Bronchial epithelial cell (primary cell): ENCODE data around the gene SUPT5H. TPM values are rescaled to one million over a fixed set of nuclear protein-coding genes. Genes with fewer than 3 reads are reported as not detected.
A peak's percentile ranks its signal among the peaks of the same experiment; 100 is the strongest.

ENCODE experiments used
- DNase-seq: peaks from one replicate; pipeline ENCODE4 v3.0.0-alpha.2; 2010; ENCODE audit warnings: low read depth
- FAIRE-seq: peaks from 2 replicates; lab custom pipeline; 2011; peaks lifted over from hg19 to GRCh38; lab: Jason Lieb, UNC
- H3K27me3 ChIP-seq: 2 replicates; pipeline ENCODE4 v1.5.1; 2011; ENCODE audit warnings: low read length; ENCODE audit not compliant: control insufficient read depth, insufficient read depth
- H3K36me3 ChIP-seq: 2 replicates; pipeline ENCODE4 v1.5.1; 2011; ENCODE audit warnings: low read length; ENCODE audit not compliant: control insufficient read depth, insufficient read depth
- H3K4me3 ChIP-seq: 2 replicates; pipeline ENCODE4 v1.5.1; 2011; ENCODE audit warnings: mild to moderate bottlenecking, low read depth, low read length, control low read depth
- total RNA-seq: library from RNA; depleted of rRNA; stranded (reverse); fragments of >200 nt; gene quantifications from 2 replicates; pipeline ENCODE4 v1.2.1, GENCODE V29; 2014
- TF ChIP-seq, protein P1 (sequence below): IDR thresholded peaks from 2 replicates; pipeline ENCODE4 v1.5.1; 2011; ENCODE audit warnings: mild to moderate bottlenecking, moderate library complexity, low read length, control low read depth, inconsistent platforms; ENCODE audit not compliant: insufficient read depth, severe bottlenecking

The SUPT5H gene
- total RNA-seq, 1 donor from 2014 or later = 41.9 TPM

- Histone ChIP-seq H3K4me3 (peak within 1 kb of the TSS; percentile 69), H3K36me3 (peaks cover 18% of the 10 kb centered on the region), H3K27me3 (no peaks in the 10 kb centered on the region)
- peak; percentile 82 for DNase-seq
- TF ChIP-seq, protein P1, sequence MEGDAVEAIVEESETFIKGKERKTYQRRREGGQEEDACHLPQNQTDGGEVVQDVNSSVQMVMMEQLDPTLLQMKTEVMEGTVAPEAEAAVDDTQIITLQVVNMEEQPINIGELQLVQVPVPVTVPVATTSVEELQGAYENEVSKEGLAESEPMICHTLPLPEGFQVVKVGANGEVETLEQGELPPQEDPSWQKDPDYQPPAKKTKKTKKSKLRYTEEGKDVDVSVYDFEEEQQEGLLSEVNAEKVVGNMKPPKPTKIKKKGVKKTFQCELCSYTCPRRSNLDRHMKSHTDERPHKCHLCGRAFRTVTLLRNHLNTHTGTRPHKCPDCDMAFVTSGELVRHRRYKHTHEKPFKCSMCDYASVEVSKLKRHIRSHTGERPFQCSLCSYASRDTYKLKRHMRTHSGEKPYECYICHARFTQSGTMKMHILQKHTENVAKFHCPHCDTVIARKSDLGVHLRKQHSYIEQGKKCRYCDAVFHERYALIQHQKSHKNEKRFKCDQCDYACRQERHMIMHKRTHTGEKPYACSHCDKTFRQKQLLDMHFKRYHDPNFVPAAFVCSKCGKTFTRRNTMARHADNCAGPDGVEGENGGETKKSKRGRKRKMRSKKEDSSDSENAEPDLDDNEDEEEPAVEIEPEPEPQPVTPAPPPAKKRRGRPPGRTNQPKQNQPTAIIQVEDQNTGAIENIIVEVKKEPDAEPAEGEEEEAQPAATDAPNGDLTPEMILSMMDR = no peak
- FAIRE-seq = no peak
Measured at GRCh38 chr19:39480337-39481228, 35.2 kb downstream of the SUPT5H start, which contains the start of gene TIMM50. Gene TIMM50, plus strand, starts transcription at chr19:39480838. Its CDS starts 16 bp downstream, at chr19:39480854.

DNA sequence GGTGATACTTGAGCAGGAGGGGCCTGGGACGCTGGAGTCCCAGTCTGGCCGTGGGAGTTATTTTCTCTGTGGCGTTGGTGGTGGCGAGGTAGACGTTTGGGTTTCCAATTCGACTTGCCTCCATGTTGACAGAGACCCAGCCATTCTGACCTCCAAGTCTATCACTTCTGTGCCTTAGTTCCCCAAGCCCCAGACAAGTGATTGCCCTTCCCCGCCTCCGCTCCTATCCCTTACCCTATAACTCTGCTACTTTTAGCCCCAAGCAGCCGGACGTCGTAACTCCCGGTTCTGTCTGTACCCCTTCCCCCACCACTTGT is 35.8 kb downstream of the SUPT5H start:
- FAIRE-seq = no peak

GRCh38 chr19:39481676-39482075 is 36.3 kb downstream of the SUPT5H start:
- FAIRE-seq = no peak

More for the DNA sequence above, 35.8 kb downstream of the SUPT5H start:
- Histone ChIP-seq H3K36me3 (peaks cover 16% of the 10 kb centered on the region), H3K27me3 (no peaks in the 10 kb centered on the region), H3K4me3 (peak overlapping the region; percentile 69)
- peak; percentile 5 for DNase-seq
- TF ChIP-seq, protein P1 = no peak

DNA sequence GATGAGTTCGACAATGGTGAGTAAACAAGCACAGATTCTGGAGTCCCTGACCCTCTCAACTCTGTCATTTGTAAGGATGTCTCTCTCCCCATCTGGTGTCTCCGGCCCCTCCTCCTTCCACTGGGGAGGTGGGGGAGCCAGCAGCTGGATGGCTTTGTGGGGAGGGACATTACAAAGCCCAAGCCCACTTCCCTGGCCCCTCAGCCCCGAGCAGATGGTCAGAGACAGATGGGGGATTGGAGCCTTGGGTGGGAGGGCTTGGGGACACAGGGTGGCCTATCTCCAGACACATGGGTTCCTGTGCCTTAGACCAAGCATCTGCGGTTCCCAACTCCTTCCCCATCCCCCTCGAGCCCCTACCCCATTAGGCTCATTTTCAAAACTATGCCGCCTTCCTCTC is 37.8 kb downstream of the SUPT5H start:
- no peaks in the 10 kb centered on the region for H3K27me3 ChIP-seq
- H3K36me3 ChIP-seq = peaks cover 24% of the 10 kb centered on the region
- H3K4me3 ChIP-seq = no peak overlapping the region
- FAIRE-seq (no peak), DNase-seq (no peak)
- TF ChIP-seq, protein P1 = no peak

More at GRCh38 chr19:39481676-39482075, 36.3 kb downstream of the SUPT5H start:
- Histone ChIP-seq H3K36me3 (peaks cover 18% of the 10 kb centered on the region), H3K27me3 (no peaks in the 10 kb centered on the region), H3K4me3 (peak overlapping the region; percentile 69)
- TF ChIP-seq, protein P1 = no peak
- DNase-seq = no peak

DNA sequence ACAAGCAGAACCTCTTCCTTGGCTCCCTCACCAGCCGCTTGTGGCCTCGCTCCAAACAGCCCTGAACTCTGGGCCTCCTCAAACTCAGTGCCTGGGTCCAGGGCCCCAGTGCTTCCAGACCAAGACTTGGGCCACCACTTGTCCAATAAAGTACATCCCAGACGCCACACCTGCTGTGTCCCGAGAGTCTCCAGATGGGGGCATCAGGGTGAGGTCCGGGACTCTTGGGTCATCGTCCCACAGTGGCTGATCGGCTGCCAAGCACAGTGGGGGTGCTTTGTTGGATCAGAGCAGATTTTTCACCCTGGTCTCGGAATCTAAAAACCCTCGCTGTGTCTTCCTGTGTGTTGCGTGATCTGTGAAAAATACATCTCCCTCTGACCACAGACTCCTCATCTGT is 44.4 kb downstream of the SUPT5H start:
- FAIRE-seq (peak; percentile 28), DNase-seq (no peak)
- Histone ChIP-seq H3K4me3 (no peak overlapping the region), H3K27me3 (no peaks in the 10 kb centered on the region), H3K36me3 (peaks cover 31% of the 10 kb centered on the region)
- TF ChIP-seq, protein P1 = no peak
